Right ventricle myocardium inferior (tissue), 1 donor: Measurements from ENCODE around the gene GPR63. TPM values are rescaled to one million over a fixed set of nuclear protein-coding genes. Genes with fewer than 3 reads are reported as not detected.

ENCODE experiments used
- ATAC-seq: fragments of 200-7000 bp; cut with Tn5 transposase; one replicate; pipeline ENCODE4 v1.9.1; 2020; ENCODE audit warnings: mild to moderate bottlenecking, moderate library complexity
- DNase-seq: peaks from one replicate; pipeline ENCODE4 v3.0.0; 2021; ENCODE audit errors: missing footprints
- intact Hi-C: fragments of 100-400 bp; cut with DNase I; formaldehyde crosslinking; loops from one replicate; pipeline ENCODE4 v1.11.0; 2022
- total RNA-seq: library from RNA; stranded (reverse); fragmentation: NEBNext Ultra II Directional; extraction: Animal tissue kit (Norgen Biotek cat#: 25700); gene quantifications from one replicate; pipeline ENCODE4 v1.2.1, GENCODE V29; 2021
- donor health status: DM: no; HTN: yes; CAD: no; lungs with severe emphysema.

GPR63 gene
- total RNA-seq, 1 donor from 2014 or later: 0.65 TPM

DNA sequence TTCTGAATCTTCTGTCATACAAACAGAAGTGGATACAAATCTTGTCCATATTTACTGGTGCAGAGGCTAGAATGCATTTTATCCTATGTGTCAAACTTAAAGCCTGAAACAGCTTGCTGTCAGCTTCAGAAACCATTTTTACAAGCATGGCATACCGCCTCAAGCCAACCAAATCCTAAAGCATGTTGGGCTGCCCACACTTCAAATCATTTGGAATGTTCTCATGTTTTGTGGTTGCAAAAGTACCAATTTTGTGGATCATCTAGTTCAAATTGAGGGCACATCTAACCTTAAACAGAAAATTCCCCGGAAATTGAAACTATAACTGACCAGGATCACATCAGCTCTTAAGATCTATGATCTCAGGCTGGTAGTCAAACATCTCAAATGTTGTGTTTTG lies 3.2 kb downstream of the GPR63 start:
- no peak for DNase-seq
- no peak for ATAC-seq
- intact Hi-C loops: no loop called here

- DNase-seq (no peak), ATAC-seq (no peak)
- intact Hi-C loops: no loop called here
These were observed 4.5 kb downstream of the GPR63 start for GRCh38 chr6:96832780-96833179.

DNA sequence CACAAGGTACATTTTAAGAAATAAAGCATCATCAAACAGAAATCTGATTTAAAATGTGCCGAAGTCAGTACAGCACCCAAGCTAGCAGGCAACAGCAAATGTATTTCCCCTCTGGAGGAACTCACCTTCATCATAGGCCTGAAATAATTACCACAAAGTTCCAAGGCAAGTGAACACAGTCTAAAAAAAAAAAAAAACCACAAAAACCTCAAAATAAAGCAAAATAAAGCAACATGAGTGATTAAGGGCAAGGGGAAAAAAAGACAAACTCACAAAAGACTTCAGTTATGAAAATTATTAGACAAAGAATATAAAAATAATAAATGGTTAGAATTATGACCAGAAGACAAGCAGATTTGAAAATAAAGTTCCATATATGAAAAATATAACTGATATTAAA lies 10.4 kb downstream of the GPR63 start:
- DNase-seq: no peak
- no peak for ATAC-seq
- intact Hi-C loops: no loop called here

- no peak for ATAC-seq
- DNase-seq: no peak
- intact Hi-C loops: no loop called here
These were observed 13.5 kb downstream of the GPR63 start for GRCh38 chr6:96823743-96824142.

DNA sequence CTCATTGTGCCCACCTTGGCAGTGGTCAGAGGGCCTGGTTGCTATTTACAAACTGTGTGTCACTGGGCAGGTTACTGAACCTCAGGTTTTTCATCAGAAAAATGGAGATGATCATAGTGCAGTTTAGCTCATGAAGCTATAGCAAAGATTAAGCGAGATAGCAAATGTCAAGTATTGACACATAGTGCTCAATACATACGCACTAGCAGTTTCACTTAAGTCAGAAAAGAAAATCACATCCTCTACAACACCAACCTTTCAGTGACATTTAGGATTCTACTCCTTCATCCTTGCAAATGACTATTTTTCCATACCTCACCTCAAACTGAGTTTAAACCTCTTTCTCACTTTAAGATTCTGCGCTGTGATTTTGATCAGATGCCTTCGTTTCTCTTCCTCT lies 16.2 kb downstream of the GPR63 start:
- ATAC-seq: no peak
- intact Hi-C loops: no loop called here
- DNase-seq: no peak

- intact Hi-C loops: no loop called here
- DNase-seq: no peak
- ATAC-seq: no peak
These were observed 20.9 kb downstream of the GPR63 start for GRCh38 chr6:96816301-96816817.

- ATAC-seq: no peak
- DNase-seq: no peak
- intact Hi-C loops: no loop called here
These were observed 22.7 kb downstream of the GPR63 start for GRCh38 chr6:96814625-96815024.

- DNase-seq: no peak
- no peak for ATAC-seq
- intact Hi-C loops: no loop called here
These were observed 25.1 kb downstream of the GPR63 start for GRCh38 chr6:96812077-96812703.

- no peak for ATAC-seq
- intact Hi-C loops: no loop called here
These were observed 25.6 kb downstream of the GPR63 start for GRCh38 chr6:96811670-96812069.

GRCh38 chr6:96811136-96811535 lies 26.1 kb downstream of the GPR63 start:
- ATAC-seq (no peak), DNase-seq (no peak)
- intact Hi-C loops: no loop called here

More at GRCh38 chr6:96811670-96812069, 25.6 kb downstream of the GPR63 start:
- no peak for DNase-seq

DNA sequence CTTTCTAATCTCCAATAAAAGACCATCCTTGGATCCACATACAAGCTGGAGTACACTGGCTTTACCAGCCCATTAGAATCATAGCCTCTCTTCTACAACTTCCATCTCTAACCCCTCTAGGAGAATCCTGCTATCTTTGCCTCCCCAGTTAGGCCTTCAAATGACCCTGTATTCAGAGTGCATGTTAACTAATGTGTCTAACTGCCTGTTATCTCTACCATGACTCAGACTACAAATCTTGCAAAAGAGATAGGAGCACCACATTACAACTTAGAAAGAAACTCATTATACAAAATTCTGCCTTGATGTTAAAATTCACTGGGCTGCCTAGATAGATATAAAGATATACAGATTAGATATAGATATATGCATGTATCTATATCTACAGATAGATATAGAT lies 28.2 kb downstream of the GPR63 start:
- intact Hi-C loops: no loop called here
- DNase-seq (no peak), ATAC-seq (no peak)

DNA sequence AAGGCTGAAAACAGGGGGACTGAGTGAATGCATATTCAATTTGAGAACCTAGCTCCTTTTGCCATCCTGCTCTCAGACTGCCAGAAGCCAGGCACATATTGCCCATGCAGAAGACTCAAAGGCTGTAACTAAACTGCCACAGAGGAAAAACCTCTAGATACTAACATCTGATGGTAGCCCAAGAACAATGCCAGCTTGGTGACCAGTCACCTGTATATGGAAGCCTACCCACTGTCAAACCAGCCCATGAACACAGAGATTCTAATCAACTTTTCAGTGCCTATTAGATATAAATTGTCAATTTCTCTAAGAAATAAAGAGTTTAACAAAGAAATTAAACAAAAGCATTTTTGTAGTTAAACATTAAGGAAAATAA lies 34.2 kb downstream of the GPR63 start:
- intact Hi-C loops: no loop called here
- DNase-seq (no peak), ATAC-seq (no peak)

DNA sequence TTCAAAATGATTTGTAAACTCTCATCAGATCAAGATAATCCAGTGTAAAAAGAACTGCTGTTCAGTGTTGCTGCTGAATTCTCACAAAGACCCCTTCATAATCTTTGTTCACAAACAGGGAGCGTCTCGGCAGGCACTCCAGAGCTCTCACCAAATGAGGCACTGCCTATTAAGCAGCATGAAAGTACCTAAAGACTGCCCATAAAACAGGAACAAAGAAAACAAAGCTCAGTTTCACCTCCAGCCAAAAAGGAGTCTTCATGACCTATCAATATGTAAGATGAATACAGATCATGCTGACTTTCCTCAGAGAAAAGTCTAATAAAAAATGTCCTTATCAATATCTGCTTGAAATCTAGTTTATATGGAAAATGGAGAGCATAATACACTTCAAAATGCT lies 41.8 kb downstream of the GPR63 start:
- ATAC-seq: no peak
- intact Hi-C loops: no loop called here
- no peak for DNase-seq

DNA sequence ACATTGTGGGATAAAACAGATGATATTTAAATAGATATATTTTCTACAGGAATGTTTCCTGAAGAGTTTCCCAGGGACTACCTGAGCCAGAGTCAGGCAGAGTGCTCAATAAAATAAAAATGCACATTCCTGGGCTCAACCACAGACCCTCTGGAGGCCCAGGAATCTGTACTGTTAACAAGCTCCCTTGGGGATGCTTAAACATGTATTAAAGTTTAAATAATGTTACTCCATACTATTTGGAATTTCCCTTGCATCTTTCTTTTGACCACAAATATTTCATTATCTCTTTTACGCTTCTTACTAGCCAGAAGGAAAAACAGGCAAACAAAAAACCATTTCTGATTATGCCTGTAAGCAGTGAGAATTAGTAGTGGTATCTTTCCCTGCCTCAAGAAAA lies 42.3 kb downstream of the GPR63 start:
- intact Hi-C loops: no loop called here
- ATAC-seq (no peak), DNase-seq (no peak)

DNA sequence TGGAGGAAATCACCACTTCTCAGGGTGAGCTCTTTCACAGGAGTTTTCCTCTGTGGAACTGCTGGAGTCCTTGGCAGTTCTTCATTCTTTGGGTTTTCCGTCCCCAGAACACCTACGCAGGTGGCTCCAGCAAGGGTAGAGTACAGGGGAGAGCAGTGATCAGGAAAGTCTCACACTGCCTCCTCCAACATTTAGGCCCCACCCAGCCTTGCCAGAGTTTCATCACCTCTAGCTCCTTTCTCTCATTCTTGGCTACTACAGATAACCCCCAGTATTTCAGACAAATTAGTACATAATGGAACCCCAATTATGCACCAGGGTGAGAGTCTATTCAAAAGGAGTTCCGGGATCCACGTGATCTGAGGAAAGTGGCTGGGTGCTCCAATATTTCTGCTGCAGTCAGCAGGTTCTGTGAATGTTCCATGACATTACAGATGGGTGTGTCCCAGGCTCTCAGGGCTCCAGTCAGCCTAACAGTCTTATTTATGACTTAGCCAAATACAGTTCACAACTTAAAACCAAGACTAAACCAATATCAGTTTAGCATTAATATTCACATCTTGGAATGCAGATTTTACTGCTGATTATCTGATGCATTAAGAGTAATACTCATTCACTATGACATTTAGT lies 44.6 kb downstream of the GPR63 start:
- intact Hi-C loops: no loop called here
- ATAC-seq (no peak), DNase-seq (no peak)

DNA sequence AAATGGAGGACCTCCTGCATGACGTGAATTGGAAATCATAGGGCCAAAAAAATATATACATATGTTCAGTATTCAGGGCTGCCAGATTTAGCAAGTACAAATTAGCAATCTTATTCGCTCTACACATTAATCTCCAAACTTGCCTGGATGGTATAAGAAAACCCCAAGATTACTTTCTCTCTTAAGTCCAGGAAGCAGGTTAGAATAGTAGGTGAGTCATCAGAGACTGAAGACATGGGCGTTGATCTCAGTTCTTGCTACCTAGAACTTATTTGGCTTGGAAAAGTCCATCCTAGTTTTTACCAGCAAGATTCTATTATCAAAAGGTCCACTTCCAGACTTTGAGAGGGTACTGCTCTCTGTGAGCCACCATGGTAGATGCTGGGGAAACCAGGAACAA lies 47.4 kb downstream of the GPR63 start:
- no peak for DNase-seq
- intact Hi-C loops: no loop called here
- no peak for ATAC-seq

DNA sequence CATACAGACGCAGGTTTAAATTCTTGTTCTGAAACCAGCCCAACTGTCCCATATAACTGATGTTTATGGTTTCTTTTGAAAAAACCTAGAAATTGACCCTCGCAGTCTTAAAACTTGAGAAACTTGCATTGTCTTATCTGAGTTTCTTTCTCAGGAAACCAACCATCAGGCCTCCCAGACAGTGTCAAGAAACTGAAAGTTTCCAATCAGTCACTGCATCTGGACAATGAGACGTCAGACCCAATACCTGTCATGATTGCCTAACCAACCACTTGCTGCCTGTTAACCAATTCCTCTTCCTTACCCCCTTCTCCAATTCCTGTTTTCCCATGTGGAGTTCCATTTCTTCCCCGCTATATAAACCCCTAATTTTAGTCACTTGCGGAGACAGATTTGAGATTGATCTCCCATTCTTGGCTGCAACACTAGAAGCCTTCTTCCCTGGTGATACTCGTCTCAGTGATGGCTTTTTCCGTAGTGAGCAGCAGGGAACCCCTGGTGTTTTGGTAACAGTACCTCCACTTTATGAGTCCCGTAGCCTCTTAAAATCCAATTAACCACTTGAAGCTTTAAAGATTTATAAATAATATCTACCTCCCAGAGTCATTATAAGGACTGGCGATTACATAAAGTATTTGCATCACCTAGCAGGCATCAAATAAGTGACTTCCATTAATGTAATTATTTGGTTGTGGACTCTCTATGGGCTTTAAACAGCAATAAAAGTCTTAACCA lies 49.3 kb downstream of the GPR63 start:
- DNase-seq: no peak
- intact Hi-C loops: no loop called here
- ATAC-seq: no peak

DNA sequence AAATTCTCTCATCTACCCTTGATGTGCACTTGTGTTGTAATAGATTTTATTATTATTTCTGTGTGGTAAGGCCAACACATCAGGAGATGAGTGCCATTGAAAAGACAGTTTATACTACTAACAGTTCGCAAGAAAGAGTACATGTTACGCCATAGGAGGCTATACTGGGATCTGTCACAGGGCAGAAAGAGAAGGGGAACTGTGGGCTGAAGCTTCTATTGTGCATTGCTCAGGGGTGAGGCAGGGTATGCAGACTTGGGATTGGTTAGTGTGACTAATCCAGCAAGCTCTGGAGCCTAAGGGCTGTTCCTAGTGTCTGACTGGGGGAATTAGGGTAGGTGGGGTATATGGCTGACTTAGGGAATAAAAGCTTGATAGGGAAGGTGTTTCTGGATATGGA lies 50.9 kb downstream of the GPR63 start:
- DNase-seq (no peak), ATAC-seq (no peak)
- intact Hi-C loops: no loop called here

DNA sequence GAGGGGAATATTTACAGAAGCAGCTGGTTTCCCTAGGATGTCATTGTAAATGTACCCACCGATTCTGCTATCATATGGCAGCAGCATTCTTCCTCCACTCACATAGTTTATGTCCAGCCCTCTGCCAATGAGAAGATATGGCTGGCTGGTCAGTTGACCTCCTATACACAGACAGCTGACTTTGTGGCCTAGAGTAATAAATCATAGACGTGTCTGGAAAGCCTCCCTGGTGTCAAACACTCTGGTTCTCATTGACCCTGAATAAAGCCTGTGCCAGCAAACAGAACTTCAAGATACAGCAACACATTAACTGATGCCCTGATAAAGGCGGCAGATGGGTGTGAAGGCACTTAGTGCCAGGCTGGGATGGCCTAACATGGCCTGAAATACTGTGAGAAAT lies 52.6 kb downstream of the GPR63 start:
- no peak for DNase-seq
- no peak for ATAC-seq
- intact Hi-C loops: no loop called here

- ATAC-seq: no peak
- intact Hi-C loops: no loop called here
- no peak for DNase-seq
These were observed 54.0 kb downstream of the GPR63 start for GRCh38 chr6:96783307-96783706.
